NCI-H2227 (cell line): ENCODE results near the gene EGLN2.
A peak's percentile ranks its signal among the peaks of the same experiment; 100 is the strongest.
"Not testable (repeated sequence)": the region's sequence is repeated elsewhere in the genome, so short reads cannot be mapped to it uniquely, and the experiment has no call there.

Source experiments
- DNase-seq: peaks from one replicate; lab custom pipeline; 2025; ENCODE audit not compliant: unreplicated experiment; lab: John Stamatoyannopoulos, UW

The EGLN2 gene

GRCh38 chr19:40815223-40815622 lies 16.2 kb downstream of the EGLN2 start:
- DNase-seq, result no peak

GRCh38 chr19:40818480-40819399 lies 19.7 kb downstream of the EGLN2 start:
- peak; percentile 81 for DNase-seq

GRCh38 chr19:40819479-40820234 lies 20.7 kb downstream of the EGLN2 start:
- DNase-seq, result not testable (repeated sequence)

- no peak for DNase-seq
Observed at GRCh38 chr19:40822161-40822560, 23.2 kb downstream of the EGLN2 start.

- DNase-seq, result not testable (repeated sequence)
Observed at GRCh38 chr19:40822704-40823553, 23.9 kb downstream of the EGLN2 start.

GRCh38 chr19:40824916-40825315 lies 25.9 kb downstream of the EGLN2 start:
- DNase-seq, result not testable (repeated sequence)

- not testable (repeated sequence) for DNase-seq
Observed at GRCh38 chr19:40825460-40826095, 26.6 kb downstream of the EGLN2 start.

- DNase-seq, result not testable (repeated sequence)
Observed at GRCh38 chr19:40826312-40826698, 27.3 kb downstream of the EGLN2 start.

GRCh38 chr19:40826699-40827385 lies 27.9 kb downstream of the EGLN2 start:
- not testable (repeated sequence) for DNase-seq

- DNase-seq, result no peak
Observed at GRCh38 chr19:40827386-40828247, 28.6 kb downstream of the EGLN2 start.

- no peak for DNase-seq
Observed at GRCh38 chr19:40829205-40829604, 30.2 kb downstream of the EGLN2 start.

GRCh38 chr19:40830741-40831140 lies 31.8 kb downstream of the EGLN2 start:
- not testable (repeated sequence) for DNase-seq

- DNase-seq, result no peak
Observed at GRCh38 chr19:40831502-40832430, 32.8 kb downstream of the EGLN2 start.

GRCh38 chr19:40832431-40832790 lies 33.4 kb downstream of the EGLN2 start:
- DNase-seq, result not testable (repeated sequence)

GRCh38 chr19:40833728-40834533 lies 34.9 kb downstream of the EGLN2 start:
- not testable (repeated sequence) for DNase-seq

GRCh38 chr19:40836754-40837429 lies 37.9 kb downstream of the EGLN2 start:
- DNase-seq, result no peak

GRCh38 chr19:40838477-40838876 lies 39.5 kb downstream of the EGLN2 start:
- not testable (repeated sequence) for DNase-seq
